Activated naive CD4-positive, alpha-beta T cell treated with anti-CD3 and anti-CD28 coated beads, Interleukin-2, amount 10 ng/mL, durations not matched to agents 7 days and 5 days (primary cell): ENCODE data around the gene SNAI3.

ENCODE experiments used
- CTCF ChIA-PET: fragments of 350-600 bp; sonication (Branson Sonifier 250); formaldehyde crosslinking; loops from one replicate; lab custom pipeline; 2021; ENCODE audit warnings: antibody characterized with exemption; lab: Charles Lee
- DNase-seq: peaks from one replicate; pipeline ENCODE4 v3.0.0-alpha.2; 2020
- H3K27ac Mint-ChIP-seq: one replicate; pipeline ENCODE4 v1.8.0; 2021; ENCODE audit warnings: mild to moderate bottlenecking, moderate library complexity, mixed read lengths
- H3K27me3 Mint-ChIP-seq: one replicate; pipeline ENCODE4 v1.8.0; 2021; ENCODE audit warnings: mild to moderate bottlenecking, mixed read lengths
- H3K36me3 Mint-ChIP-seq: one replicate; pipeline ENCODE4 v1.8.0; 2021; ENCODE audit warnings: mixed read lengths
- H3K4me1 Mint-ChIP-seq: one replicate; pipeline ENCODE4 v1.8.0; 2021; ENCODE audit warnings: mixed read lengths
- H3K4me3 Mint-ChIP-seq: one replicate; pipeline ENCODE4 v1.8.0; 2021; ENCODE audit warnings: mild to moderate bottlenecking, moderate library complexity, mixed read lengths
- H3K9me3 Mint-ChIP-seq: one replicate; pipeline ENCODE4 v1.8.0; 2021; ENCODE audit warnings: mixed read lengths

The SNAI3 gene

DNA sequence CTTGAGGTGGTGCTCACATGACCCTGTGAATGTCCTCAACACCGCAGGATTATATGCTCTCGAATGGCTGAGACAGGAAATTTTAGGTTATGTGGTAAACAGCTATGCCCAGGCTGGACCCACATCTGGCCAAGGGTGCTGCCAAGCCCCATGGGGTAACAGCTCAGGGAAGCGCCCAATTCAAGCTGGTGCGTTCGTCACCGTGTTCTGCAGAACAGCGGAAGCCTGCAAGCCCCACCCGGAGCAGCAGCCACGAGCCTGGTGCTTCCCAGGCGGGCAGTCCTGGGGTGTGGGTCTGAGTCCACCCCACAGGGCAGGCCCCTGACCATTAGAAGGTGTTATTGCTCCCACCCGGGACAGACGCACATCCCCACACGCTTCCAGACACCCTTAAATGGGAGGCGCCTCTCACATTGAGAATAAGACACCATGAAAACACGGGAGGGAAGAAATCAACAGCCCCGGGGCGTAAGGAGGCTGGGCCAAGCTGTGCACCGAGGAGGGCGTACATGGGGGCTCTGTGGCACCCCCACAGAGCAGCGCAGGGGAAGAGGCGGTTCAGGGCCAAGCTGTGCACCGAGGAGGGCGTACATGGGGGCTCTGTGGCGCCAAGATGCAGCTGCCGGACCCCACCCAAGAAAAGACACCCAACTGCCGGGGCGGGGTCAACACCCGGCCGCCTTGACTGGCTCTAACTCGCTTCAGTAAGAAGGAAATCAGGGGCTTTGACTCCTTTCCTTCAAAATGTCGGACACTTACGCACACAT, 32.5 kb downstream of the SNAI3 start:
- CTCF ChIA-PET = no interaction called here
- Mint-ChIP-seq H3K27ac (peak overlapping the region; percentile 74), H3K4me1 (peaks cover 25% of the 10 kb centered on the region), H3K36me3 (peaks cover 26% of the 10 kb centered on the region), H3K9me3 (no peaks in the 10 kb centered on the region), H3K4me3 (no peak overlapping the region), H3K27me3 (no peaks in the 10 kb centered on the region)
- DNase-seq = no peak

DNA sequence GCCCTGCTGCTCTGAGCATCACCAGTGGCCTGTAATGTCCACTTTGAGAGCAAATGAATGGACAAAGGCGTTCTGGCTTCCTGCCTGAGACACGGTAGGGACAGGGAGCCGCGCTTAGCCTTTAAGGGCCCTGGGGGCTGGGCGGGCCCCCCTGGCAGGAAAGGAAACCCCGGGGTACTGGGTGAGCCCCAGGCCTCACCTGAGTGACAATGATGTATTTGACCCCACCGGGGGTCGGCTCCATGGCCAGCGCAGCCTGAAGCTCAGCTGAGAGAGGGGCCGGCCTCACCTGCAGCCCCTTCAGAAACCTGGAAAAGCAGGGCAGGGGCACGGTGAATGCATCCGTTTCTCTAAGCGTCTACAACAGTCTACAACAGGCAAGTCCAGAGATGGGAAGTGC, 33.2 kb downstream of the SNAI3 start:
- Mint-ChIP-seq H3K9me3 (no peaks in the 10 kb centered on the region), H3K4me3 (no peak overlapping the region), H3K27ac (peak overlapping the region; percentile 74), H3K36me3 (peaks cover 26% of the 10 kb centered on the region), H3K27me3 (no peaks in the 10 kb centered on the region), H3K4me1 (peaks cover 28% of the 10 kb centered on the region)
- no peak for DNase-seq
- CTCF ChIA-PET = no interaction called here

DNA sequence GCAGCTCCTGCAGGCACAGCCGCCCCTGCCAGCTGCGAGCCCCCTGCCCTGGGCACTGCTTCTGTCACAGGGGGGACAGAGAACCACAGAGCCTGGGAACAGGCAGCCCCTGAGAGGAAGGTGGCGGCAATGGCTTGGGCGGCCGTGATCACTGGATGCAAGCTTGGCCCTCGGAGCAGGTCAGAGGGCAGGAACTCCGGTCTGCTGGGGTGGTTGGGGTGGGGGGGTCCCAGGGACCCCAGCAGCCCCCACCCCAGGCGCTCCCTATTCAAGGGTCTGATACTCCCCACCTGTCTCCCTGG, 33.6 kb downstream of the SNAI3 start:
- no peak for DNase-seq
- Mint-ChIP-seq H3K27me3 (no peaks in the 10 kb centered on the region), H3K27ac (peak overlapping the region; percentile 93), H3K36me3 (peaks cover 26% of the 10 kb centered on the region), H3K4me3 (no peak overlapping the region), H3K9me3 (no peaks in the 10 kb centered on the region), H3K4me1 (peaks cover 28% of the 10 kb centered on the region)
- CTCF ChIA-PET = no interaction called here

GRCh38 chr16:88651989-88652761, 34.1 kb downstream of the SNAI3 start:
- DNase-seq = no peak
- peak overlapping the region; percentile 93 for H3K27ac Mint-ChIP-seq
- CTCF ChIA-PET = interaction anchor here (0.6 kb wide), 1 partner anchor 10 kb away, joined by 3 read pairs; the partner anchor contains the start of gene MVD
- H3K9me3 Mint-ChIP-seq = no peaks in the 10 kb centered on the region
- H3K36me3 Mint-ChIP-seq = peaks cover 26% of the 10 kb centered on the region
- H3K4me1 Mint-ChIP-seq = peaks cover 28% of the 10 kb centered on the region
- peak overlapping the region; percentile 49 for H3K4me3 Mint-ChIP-seq
- no peaks in the 10 kb centered on the region for H3K27me3 Mint-ChIP-seq

DNA sequence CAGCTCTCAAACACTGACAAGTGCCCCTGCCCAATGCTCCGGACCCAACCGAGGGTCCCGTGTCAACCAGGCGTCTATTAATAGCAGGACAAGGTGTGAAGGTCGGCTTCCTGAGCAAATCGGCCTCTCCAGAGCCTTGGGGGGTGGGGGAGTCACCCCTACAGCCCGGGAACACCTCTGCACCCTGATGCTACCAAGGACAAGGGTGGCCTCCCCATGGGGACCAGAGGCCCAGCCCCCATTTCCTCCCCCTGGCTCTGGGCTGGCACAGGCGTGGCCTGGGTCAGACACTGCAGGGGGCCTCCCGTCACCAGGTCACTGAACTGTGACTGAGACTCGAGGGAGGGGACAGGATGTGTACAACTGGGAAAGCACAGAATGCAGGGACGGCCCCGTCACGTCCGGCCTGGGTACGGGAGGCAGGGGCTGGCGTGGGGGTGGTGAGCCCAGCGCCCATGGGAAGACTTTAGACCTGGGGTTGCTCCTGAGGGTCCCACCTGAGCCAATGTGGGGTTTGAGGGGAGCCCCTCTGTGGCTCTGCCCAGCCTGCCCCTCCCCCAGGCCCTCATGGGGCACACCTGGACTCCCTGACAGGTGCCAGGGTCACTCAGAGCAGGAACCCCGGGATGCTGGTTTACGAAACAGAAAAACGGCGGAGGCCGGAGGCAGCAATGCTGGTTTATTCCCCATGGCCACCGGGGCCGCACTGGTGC, 34.9 kb downstream of the SNAI3 start:
- CTCF ChIA-PET = no interaction called here
- DNase-seq = peak; percentile 91
- H3K27me3 Mint-ChIP-seq = no peaks in the 10 kb centered on the region
- peak overlapping the region; percentile 93 for H3K27ac Mint-ChIP-seq
- H3K4me1 Mint-ChIP-seq = peaks cover 28% of the 10 kb centered on the region
- peak overlapping the region; percentile 92 for H3K4me3 Mint-ChIP-seq
- H3K36me3 Mint-ChIP-seq = peaks cover 23% of the 10 kb centered on the region
- no peaks in the 10 kb centered on the region for H3K9me3 Mint-ChIP-seq

- no peaks in the 10 kb centered on the region for H3K9me3 Mint-ChIP-seq
- peaks cover 28% of the 10 kb centered on the region for H3K4me1 Mint-ChIP-seq
- peak within 1 kb of the TSS; percentile 93 for H3K27ac Mint-ChIP-seq
Measured at GRCh38 chr16:88650749-88651275, 35.5 kb downstream of the SNAI3 start, which contains the start of gene CYBA. Gene CYBA, minus strand, starts transcription at chr16:88651053. Its CDS starts 40 bp downstream, at chr16:88651013.

GRCh38 chr16:88649924-88650748, 36.2 kb downstream of the SNAI3 start:
- Mint-ChIP-seq H3K27me3 (no peaks in the 10 kb centered on the region), H3K27ac (peak overlapping the region; percentile 93), H3K36me3 (peaks cover 24% of the 10 kb centered on the region), H3K4me3 (peak overlapping the region; percentile 92), H3K9me3 (no peaks in the 10 kb centered on the region), H3K4me1 (peaks cover 31% of the 10 kb centered on the region)
- peak; percentile 72 for DNase-seq
- CTCF ChIA-PET = no interaction called here

More at GRCh38 chr16:88650749-88651275, 35.5 kb downstream of the SNAI3 start, which contains the start of gene CYBA:
- no peaks in the 10 kb centered on the region for H3K27me3 Mint-ChIP-seq
- DNase-seq = peak; percentile 92
- CTCF ChIA-PET = no interaction called here
- peaks cover 22% of the 10 kb centered on the region for H3K36me3 Mint-ChIP-seq
- peak within 1 kb of the TSS; percentile 92 for H3K4me3 Mint-ChIP-seq

DNA sequence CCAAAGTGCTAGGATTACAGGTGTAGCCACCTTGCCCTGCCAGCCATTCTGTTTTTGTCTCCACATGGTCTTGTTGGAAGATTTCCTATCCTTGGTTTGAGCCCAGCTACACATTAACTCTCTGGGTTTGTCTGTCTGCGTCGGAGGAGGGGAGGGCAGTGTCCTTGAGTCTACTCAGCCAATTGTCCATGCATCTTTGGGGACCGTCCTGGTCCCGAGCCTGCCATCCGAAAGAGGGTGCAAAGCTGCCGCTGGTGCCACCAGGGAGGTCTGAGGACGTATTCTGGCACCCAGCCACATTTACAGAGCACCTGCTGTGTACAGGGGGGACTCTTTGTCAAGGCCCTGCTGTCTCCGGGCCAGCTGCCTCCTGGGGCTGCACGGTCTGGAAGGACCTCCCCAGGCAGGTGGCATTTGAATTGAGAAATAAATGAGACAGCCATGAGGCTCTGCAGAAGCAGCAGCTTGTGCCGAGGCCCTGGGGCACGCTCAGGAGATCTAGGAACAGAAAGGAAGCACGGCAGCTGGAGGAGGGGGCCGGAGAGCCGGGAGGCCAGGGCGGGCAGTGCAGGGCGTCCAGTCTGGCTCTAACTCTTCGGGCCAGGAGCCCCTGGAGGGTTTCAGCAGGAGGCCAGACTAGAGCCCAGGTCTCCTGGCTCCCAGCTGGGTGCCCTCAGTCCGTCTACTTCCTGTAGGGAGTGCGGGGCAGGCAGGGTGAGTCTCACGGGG, 36.9 kb downstream of the SNAI3 start:
- Mint-ChIP-seq H3K36me3 (peaks cover 27% of the 10 kb centered on the region), H3K27me3 (no peaks in the 10 kb centered on the region), H3K27ac (peak overlapping the region; percentile 93), H3K4me1 (peaks cover 34% of the 10 kb centered on the region), H3K4me3 (peak overlapping the region; percentile 92), H3K9me3 (no peaks in the 10 kb centered on the region)
- DNase-seq = no peak
- CTCF ChIA-PET = no interaction called here

GRCh38 chr16:88647178-88648070, 38.9 kb downstream of the SNAI3 start:
- Mint-ChIP-seq H3K4me1 (peaks cover 33% of the 10 kb centered on the region), H3K4me3 (no peak overlapping the region), H3K9me3 (no peaks in the 10 kb centered on the region), H3K27ac (peak overlapping the region; percentile 33), H3K36me3 (peaks cover 33% of the 10 kb centered on the region), H3K27me3 (no peaks in the 10 kb centered on the region)
- CTCF ChIA-PET = no interaction called here
- no peak for DNase-seq

DNA sequence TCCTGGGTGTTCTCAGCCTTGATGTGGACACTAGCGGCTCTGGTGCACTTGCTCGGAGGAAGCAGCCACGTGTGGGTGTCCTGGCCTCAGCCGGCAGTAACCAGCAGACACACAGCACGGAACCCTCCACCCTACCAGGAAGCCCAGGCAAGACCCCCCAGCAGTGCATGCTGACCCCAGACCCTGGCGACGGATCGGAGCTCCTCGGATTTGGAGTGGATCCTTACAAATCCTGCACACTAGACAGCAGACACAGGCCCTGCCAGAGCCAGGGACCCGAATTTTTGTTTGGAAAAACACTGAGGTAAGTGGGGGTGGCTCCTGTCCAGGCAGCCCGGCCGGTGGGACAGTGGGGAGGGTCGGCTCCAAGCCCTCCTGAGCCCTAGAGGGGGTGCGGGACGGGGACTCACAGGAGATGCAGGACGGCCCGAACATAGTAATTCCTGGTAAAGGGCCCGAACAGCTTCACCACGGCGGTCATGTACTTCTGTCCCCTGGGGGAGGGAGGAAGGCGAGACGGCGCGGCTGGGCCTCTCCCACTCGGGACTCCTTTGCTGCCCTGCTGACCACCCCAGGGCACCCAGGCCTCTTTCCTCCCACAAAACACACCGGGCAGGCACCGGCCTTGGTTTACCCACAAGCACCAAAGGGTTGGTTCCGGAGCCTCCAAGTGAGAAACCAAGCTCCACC, 39.8 kb downstream of the SNAI3 start:
- Mint-ChIP-seq H3K4me1 (peaks cover 31% of the 10 kb centered on the region), H3K9me3 (no peaks in the 10 kb centered on the region), H3K27ac (no peak overlapping the region), H3K4me3 (no peak overlapping the region), H3K27me3 (peaks cover under 1% of the 10 kb centered on the region), H3K36me3 (peaks cover 39% of the 10 kb centered on the region)
- no peak for DNase-seq
- CTCF ChIA-PET = no interaction called here

DNA sequence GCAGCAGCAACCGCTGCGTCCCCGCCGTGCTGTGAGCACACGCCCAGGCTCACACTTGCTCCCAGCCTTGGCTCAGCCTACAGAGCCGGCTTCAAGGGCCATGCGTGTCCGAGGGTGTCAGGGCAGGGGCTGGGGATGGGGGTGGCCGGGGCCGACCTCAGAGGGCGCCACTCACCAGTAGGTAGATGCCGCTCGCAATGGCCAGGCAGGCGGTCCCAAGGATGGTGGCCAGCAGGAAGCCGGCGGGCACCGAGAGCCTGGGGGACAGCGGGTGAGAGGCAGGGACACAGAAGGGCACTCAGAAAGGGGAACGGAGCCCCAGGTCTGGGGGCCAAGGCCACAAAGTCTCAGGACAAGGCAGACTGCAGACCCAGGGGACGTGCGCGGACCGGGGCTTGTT, 40.4 kb downstream of the SNAI3 start:
- Mint-ChIP-seq H3K9me3 (no peaks in the 10 kb centered on the region), H3K36me3 (peaks cover 39% of the 10 kb centered on the region), H3K4me1 (peaks cover 28% of the 10 kb centered on the region), H3K27ac (no peak overlapping the region), H3K27me3 (peaks cover 6% of the 10 kb centered on the region), H3K4me3 (no peak overlapping the region)
- no peak for DNase-seq
- CTCF ChIA-PET = no interaction called here

GRCh38 chr16:88645455-88645854, 40.9 kb downstream of the SNAI3 start:
- H3K27me3 Mint-ChIP-seq = peaks cover 11% of the 10 kb centered on the region
- no peak overlapping the region for H3K4me3 Mint-ChIP-seq
- no peak overlapping the region for H3K27ac Mint-ChIP-seq
- peaks cover 29% of the 10 kb centered on the region for H3K4me1 Mint-ChIP-seq
- peaks cover 37% of the 10 kb centered on the region for H3K36me3 Mint-ChIP-seq
- no peaks in the 10 kb centered on the region for H3K9me3 Mint-ChIP-seq
- CTCF ChIA-PET = no interaction called here
- DNase-seq = no peak
